Adrenal gland (tissue), 12 donors: ENCODE results near the gene PLA2G2F. TPM values are rescaled to one million over a fixed set of nuclear protein-coding genes. Genes with fewer than 3 reads are reported as not detected.

Source experiments
- DNase-seq, 7 donors: peaks; one replicate each; pipeline ENCODE4 v3.0.0-alpha.2; 2019 to 2020
- H3K27ac ChIP-seq, 5 donors: fragments of 200-600 bp; sonication (generic) in 4 of 5; 1 replicate in 3 of 5; 2 replicates in 2 of 5; pipeline versions ENCODE4 v1.5.1 to v1.8.0; 2016 to 2020; ENCODE audit warnings: mild to moderate bottlenecking in 1 of 5
- H3K27me3 ChIP-seq: fragments of 200-600 bp; 2 replicates; pipeline ENCODE4 v1.8.0; 2021
- H3K36me3 ChIP-seq, 2 donors: fragments of 200-600 bp; replicated peaks in 1 of 2; 1 replicate in 1 of 2; 2 replicates in 1 of 2; pipeline versions ENCODE4 v1.5.1 to v1.8.0; 2018 to 2022
- H3K4me1 ChIP-seq, 2 donors: fragments of 200-600 bp; replicated peaks in 1 of 2; 1 replicate in 1 of 2; 2 replicates in 1 of 2; pipeline versions ENCODE4 v1.5.1 to v1.8.0; 2018 to 2021
- H3K4me3 ChIP-seq, 4 donors: fragments of 200-600 bp; sonication (generic) in 3 of 4; one replicate each; pipeline ENCODE4 v1.5.1; 2016 to 2018
- H3K9me3 ChIP-seq, 3 donors: fragments of 200-600 bp; sonication (generic) in 1 of 3; replicated peaks in 1 of 3; 1 replicate in 2 of 3; 2 replicates in 1 of 3; pipeline versions ENCODE4 v1.5.1 to v1.8.0; 2016 to 2021
- CTCF ChIP-seq, 6 experiments: fragments of 450-650 bp in 4 of 6; fragments of 200-600 bp in 2 of 6; sonication (generic) in 1 of 6; IDR thresholded peaks; 1 replicate in 5 of 6; 2 replicates in 1 of 6; pipeline versions ENCODE4 v1.5.1 to v1.8.0; 2016 to 2021; ENCODE audit warnings: antibody characterized with exemption in 6 of 6, mild to moderate bottlenecking in 2 of 6, moderate library complexity in 1 of 6
- POLR2A ChIP-seq, 2 donors: fragments of 450-650 bp; IDR thresholded peaks; one replicate each; pipeline ENCODE4 v1.6.1; 2017; ENCODE audit warnings: antibody characterized with exemption in 2 of 2, mild to moderate bottlenecking in 2 of 2, moderate library complexity in 1 of 2
- WGBS, 4 donors: extraction: QIAGEN DNeasy Blood & Tissue Kit in 2 of 4; methylation state at CpG; one replicate each; pipeline versions ENCODE4 v1.1.5 to v1.1.7; 2013 to 2017; 5-methylcytosine and 5-hydroxymethylcytosine counted together
- intact Hi-C, 2 donors: fragments of 100-400 bp; cut with DNase I; formaldehyde crosslinking; loops; one replicate each; pipeline versions ENCODE4 v1.14.1 to v1.15.0; 2022 to 2023
- polyA plus RNA-seq, 3 donors: library from polyadenylated mRNA; stranded (reverse); fragments of 200-250 nt in 2 of 3; fragments of 350-450 nt in 1 of 3; fragmentation: Illumina TruSeq in 1 of 3; extraction: RNeasy Lipid Tissue Mini Kit (QIAGEN cat#74804) in 1 of 3; gene quantifications; one replicate each; pipeline ENCODE4 v1.2.3, GENCODE V29; 2013 to 2014
- total RNA-seq, 9 donors: library from RNA; depleted of rRNA in 4 of 9; stranded (reverse); fragments of >200 nt in 4 of 9; fragments of 120-200 nt in 1 of 9; fragmentation: NEBNext Ultra II Directional in 1 of 9; extraction: Animal tissue kit (Norgen Biotek cat#: 25700) in 1 of 9; gene quantifications; one replicate each; pipeline versions ENCODE4 v1.1.0 to v1.2.4, GENCODE V29; 2013 to 2023
- donor health status: healthy with polysubstance abuse.
- donor health status: Bipolar disorder and iron deficiency.
- donor health status: DM: yes; HTN: yes; CAD: no.
- donor health status: DM: no; HTN: no; CAD: no.
- donor health status: DM: no; HTN: no; CAD: no.
- donor health status: DM: yes; HTN: yes; CAD: no.

Gene PLA2G2F
- total and polyA plus RNA-seq, 12 donors: 0.08 TPM; not detected in 11

GRCh38 chr1:20099533-20099932, 39.6 kb upstream of the PLA2G2F start:
- peaks cover 6% of the 10 kb centered on the region for H3K27me3 ChIP-seq
- H3K36me3 ChIP-seq: no peaks in the 10 kb centered on the region
- 69 to 76% (median 71%) methylated on average over 3 of the region's 3 CpGs for WGBS, 4 donors
- no peak for DNase-seq
- H3K4me1 ChIP-seq: no peaks in the 10 kb centered on the region
- H3K27ac ChIP-seq: no peak overlapping the region
- H3K9me3 ChIP-seq: no peaks in the 10 kb centered on the region
- intact Hi-C loops: no loop called here
- TF ChIP-seq CTCF (IDR thresholded peaks at IDR 0.05) (no peak), POLR2A (IDR thresholded peaks at IDR 0.05) (no peak)
- H3K4me3 ChIP-seq: no peak overlapping the region

GRCh38 chr1:20100632-20101355, 38.3 kb upstream of the PLA2G2F start:
- Histone ChIP-seq H3K36me3 (no peaks in the 10 kb centered on the region), H3K27ac (no peak overlapping the region), H3K4me3 (no peak overlapping the region), H3K27me3 (peaks cover 6% of the 10 kb centered on the region), H3K4me1 (no peaks in the 10 kb centered on the region), H3K9me3 (no peaks in the 10 kb centered on the region)
- TF ChIP-seq POLR2A (IDR thresholded peaks at IDR 0.05) (no peak), CTCF (IDR thresholded peaks at IDR 0.05) (peak; percentile 76 to 91 (median 82))
- DNase-seq: peak; percentile 48 to 67 (median 61)
- intact Hi-C loops: loop anchor here in 1 of 2 donors (5.0 to 10.0 kb wide), 2 partner anchors 52 to 94 kb away; no protein-coding TSS in a partner anchor
- 6 to 41% (median 33%) methylated on average over 6 to 14 of the region's 14 CpGs for WGBS, 4 donors

DNA sequence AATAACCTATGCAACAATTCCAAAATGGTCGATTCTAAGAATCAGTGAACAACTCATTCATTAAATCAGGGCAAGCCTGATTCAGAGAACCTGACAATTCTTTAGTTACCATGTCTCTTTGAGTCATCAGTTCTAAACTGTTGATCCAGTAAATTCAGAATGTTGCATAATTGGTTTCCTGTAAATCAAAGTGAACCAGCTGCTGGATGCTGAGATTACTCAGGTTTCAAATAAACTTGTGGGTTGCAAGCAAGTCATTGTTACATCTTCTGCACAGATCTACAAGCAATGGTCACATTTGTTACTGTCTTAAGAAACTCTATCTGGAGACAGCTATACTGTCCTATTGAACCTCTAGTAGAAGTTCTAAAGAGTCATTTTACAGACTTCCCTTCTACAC, 36.2 kb upstream of the PLA2G2F start:
- H3K4me1 ChIP-seq: no peaks in the 10 kb centered on the region
- H3K27me3 ChIP-seq: peaks cover 6% of the 10 kb centered on the region
- intact Hi-C loops: loop anchor here in 1 of 2 donors (5.0 to 10.0 kb wide), 2 partner anchors 49 to 92 kb away; no protein-coding TSS in a partner anchor
- DNase-seq: no peak
- no peaks in the 10 kb centered on the region for H3K9me3 ChIP-seq
- no peak overlapping the region for H3K4me3 ChIP-seq
- no peaks in the 10 kb centered on the region for H3K36me3 ChIP-seq
- no peak for TF ChIP-seq POLR2A (IDR thresholded peaks at IDR 0.05)
- no peak for TF ChIP-seq CTCF (IDR thresholded peaks at IDR 0.05)
- WGBS, 4 donors: 62 to 79% (median 70%) methylated on average over 1 of the region's 1 CpG
- H3K27ac ChIP-seq: no peak overlapping the region

GRCh38 chr1:20105856-20106255, 33.3 kb upstream of the PLA2G2F start:
- no peak for DNase-seq
- 23 to 47% (median 29%) methylated on average over 1 of the region's 1 CpG for WGBS, 4 donors
- H3K9me3 ChIP-seq: no peaks in the 10 kb centered on the region
- H3K4me1 ChIP-seq: no peaks in the 10 kb centered on the region
- intact Hi-C loops: loop anchor here in 1 of 2 donors (10.0 kb wide), 1 partner anchor 89 kb away; no protein-coding TSS in a partner anchor
- no peak overlapping the region for H3K4me3 ChIP-seq
- TF ChIP-seq POLR2A (IDR thresholded peaks at IDR 0.05) (no peak), CTCF (IDR thresholded peaks at IDR 0.05) (no peak)
- peaks cover 6% of the 10 kb centered on the region for H3K27me3 ChIP-seq
- no peaks in the 10 kb centered on the region for H3K36me3 ChIP-seq
- H3K27ac ChIP-seq: no peak overlapping the region
